HG02840 (cell line): ENCODE measurements around the gene CARD11.
A peak's percentile ranks its signal among the peaks of the same experiment; 100 is the strongest.

ENCODE experiments used
- ATAC-seq: cut with Tn5 transposase; IDR thresholded peaks from one replicate; pipeline ENCODE4 v1.9.1; 2021; ENCODE audit warnings: mild to moderate bottlenecking, moderate library complexity, moderate number of reproducible peaks; ENCODE audit not compliant: unreplicated experiment, low FRiP score

Gene CARD11

GRCh38 chr7:2919256-2919655, 124.4 kb downstream of the CARD11 start:
- ATAC-seq, result no peak

- no peak for ATAC-seq
These were observed 125.3 kb downstream of the CARD11 start for GRCh38 chr7:2918406-2918805.

- ATAC-seq, result no peak
These were observed 128.6 kb downstream of the CARD11 start for GRCh38 chr7:2915023-2915422.

GRCh38 chr7:2913760-2914387, 129.8 kb downstream of the CARD11 start:
- no peak for ATAC-seq

- no peak for ATAC-seq
These were observed 130.8 kb downstream of the CARD11 start for GRCh38 chr7:2912684-2913439.

GRCh38 chr7:2911466-2911865, 132.2 kb downstream of the CARD11 start:
- no peak for ATAC-seq

GRCh38 chr7:2909471-2910039, 134.1 kb downstream of the CARD11 start:
- ATAC-seq, result no peak

- no peak for ATAC-seq
These were observed 134.6 kb downstream of the CARD11 start for GRCh38 chr7:2909043-2909442.

- ATAC-seq, result no peak
These were observed 135.5 kb downstream of the CARD11 start for GRCh38 chr7:2908103-2908683.

- no peak for ATAC-seq
These were observed 137.3 kb downstream of the CARD11 start for GRCh38 chr7:2906197-2906931.

GRCh38 chr7:2905500-2905899, 138.2 kb downstream of the CARD11 start:
- ATAC-seq, result no peak

GRCh38 chr7:2905027-2905426, 138.6 kb downstream of the CARD11 start:
- no peak for ATAC-seq

- no peak for ATAC-seq
These were observed 139.5 kb downstream of the CARD11 start for GRCh38 chr7:2904202-2904601.

GRCh38 chr7:2903682-2904162, 139.9 kb downstream of the CARD11 start:
- no peak for ATAC-seq

GRCh38 chr7:2897023-2897422, 146.6 kb downstream of the CARD11 start:
- ATAC-seq, result no peak

- no peak for ATAC-seq
These were observed 147.5 kb downstream of the CARD11 start for GRCh38 chr7:2896131-2896530.

GRCh38 chr7:2894118-2894940, 149.3 kb downstream of the CARD11 start:
- peak; percentile 50 for ATAC-seq

- no peak for ATAC-seq
These were observed 150.2 kb downstream of the CARD11 start for GRCh38 chr7:2893411-2893861.

GRCh38 chr7:2892549-2892948, 151.1 kb downstream of the CARD11 start:
- no peak for ATAC-seq

- ATAC-seq, result no peak
These were observed 155.9 kb downstream of the CARD11 start for GRCh38 chr7:2887816-2888215.
